HepG2 (cell line): ENCODE measurements around the gene ZSWIM5. TPM values are rescaled to one million over a fixed set of nuclear protein-coding genes. Genes with fewer than 3 reads are reported as not detected.

Source experiments
- ATAC-seq: fragments of 200-7000 bp; cut with Tn5 transposase; 3 replicates; pipeline ENCODE4 v1.9.1; 2020; ENCODE audit warnings: mild to moderate bottlenecking, moderate library complexity
- BruUV-seq: library from RNA; stranded (reverse); fragments of 400-500 nt; replicated peaks from 2 replicates; lab custom pipeline; 2021; lab: Mats Ljungman, UMichigan
- CTCF ChIA-PET: fragments of 300-600 bp; formaldehyde crosslinking; extraction: SDS; loops from one replicate; lab custom pipeline; 2021; ENCODE audit warnings: low total read pairs, inconsistent platforms, low intra/inter-chr PET ratio; lab: Yijun Ruan, JAX
- POLR2A ChIA-PET: fragments of 350-600 bp; sonication (Branson Sonifier 250); formaldehyde crosslinking; loops from one replicate; lab custom pipeline; 2020; ENCODE audit warnings: antibody characterized with exemption, inconsistent platforms; lab: Yijun Ruan, JAX
- DNase-seq: peaks from one replicate; pipeline ENCODE4 v3.0.0-alpha.2; 2015; ENCODE audit warnings: low spot score
- FAIRE-seq: peaks from 3 replicates; lab custom pipeline; 2011; peaks lifted over from hg19 to GRCh38; lab: Jason Lieb, UNC
- H2AFZ ChIP-seq: one replicate; pipeline ENCODE4 v1.6.1; 2011; ENCODE audit warnings: low read length, inconsistent platforms
- H3K27ac ChIP-seq: fragments of 300-600 bp; 3 replicates; pipeline ENCODE4 v1.8.0; 2011; ENCODE audit warnings: mixed run types, mild to moderate bottlenecking, mixed read lengths, low read length, inconsistent platforms; ENCODE audit not compliant: insufficient read depth; ENCODE audit errors: extremely low read length
- H3K27me3 ChIP-seq, 2 experiments: fragments of 200-600 bp in 1 of 2; 2 replicates in 1 of 2; 3 replicates in 1 of 2; pipeline versions ENCODE4 v1.6.0 to v1.8.0; 2011; ENCODE audit warnings: low read length in 2 of 2, mild to moderate bottlenecking in 2 of 2, moderate library complexity in 2 of 2, inconsistent platforms in 1 of 2; ENCODE audit not compliant: insufficient read depth in 2 of 2, control insufficient read depth in 1 of 2
- H3K36me3 ChIP-seq, 2 experiments: fragments of 200-600 bp in 1 of 2; replicated peaks in 1 of 2; 2 replicates in 1 of 2; 3 replicates in 1 of 2; pipeline versions ENCODE4 v1.5.1 to v1.8.0; 2011; ENCODE audit warnings: low read length in 2 of 2, inconsistent platforms in 1 of 2; ENCODE audit not compliant: insufficient read depth in 2 of 2, control insufficient read depth in 1 of 2
- H3K4me1 ChIP-seq: 2 replicates; pipeline ENCODE4 v1.5.1; 2012; ENCODE audit warnings: low read length, inconsistent platforms; ENCODE audit not compliant: insufficient read depth
- H3K4me2 ChIP-seq: 2 replicates; pipeline ENCODE4 v1.6.0; 2011; ENCODE audit warnings: low read depth, low read length, inconsistent platforms
- H3K4me3 ChIP-seq, 3 experiments: fragments of 200-600 bp in 1 of 3; sonication (generic), shearing (Covaris generic) in 1 of 3; replicated peaks in 1 of 3; 2 replicates each; pipeline ENCODE4 v1.5.1; 2011 to 2016; ENCODE audit warnings: low read length in 3 of 3, inconsistent platforms in 2 of 3, low read depth in 2 of 3, mild to moderate bottlenecking in 2 of 3, control low read depth in 1 of 3, mixed read lengths in 1 of 3; ENCODE audit not compliant: insufficient read depth in 1 of 3
- H3K79me2 ChIP-seq: one replicate; pipeline ENCODE4 v1.6.1; 2011; ENCODE audit warnings: low read length, inconsistent platforms; ENCODE audit not compliant: insufficient read depth
- H3K9ac ChIP-seq: 2 replicates; pipeline ENCODE4 v1.6.0; 2011; ENCODE audit warnings: mild to moderate bottlenecking, low read depth, low read length, inconsistent platforms; ENCODE audit not compliant: insufficient read depth
- H3K9me3 ChIP-seq: 2 replicates; pipeline ENCODE4 v1.5.1; 2012; ENCODE audit warnings: mild to moderate bottlenecking, low read length
- H4K20me1 ChIP-seq: 2 replicates; pipeline ENCODE4 v1.6.0; 2011; ENCODE audit warnings: inconsistent platforms, mild to moderate bottlenecking, low read length, moderate library complexity; ENCODE audit not compliant: insufficient read depth
- CCDC6 ChIP-seq: sonication (generic); formaldehyde crosslinking; IDR thresholded peaks from 2 replicates; pipeline ENCODE4 v1.8.1; 2022; ENCODE audit warnings: mild to moderate bottlenecking, missing genetic modification reagents, moderate library complexity
- ELF1 ChIP-seq: sonication (generic); formaldehyde crosslinking; IDR thresholded peaks from 2 replicates; pipeline ENCODE4 v1.4.0; 2020; ENCODE audit warnings: missing genetic modification reagents
- GATAD1 ChIP-seq: IDR thresholded peaks from 2 replicates; pipeline ENCODE4 v1.6.1; 2016; ENCODE audit warnings: missing genetic modification reagents, missing compliant biosample characterization
- HNF4A ChIP-seq: sonication (generic); formaldehyde crosslinking; IDR thresholded peaks from 2 replicates; pipeline ENCODE4 v1.4.0; 2020; ENCODE audit warnings: missing genetic modification reagents
- KAT7 ChIP-seq: IDR thresholded peaks from 2 replicates; pipeline ENCODE4 v1.6.1; 2018; ENCODE audit warnings: borderline replicate concordance, missing compliant biosample characterization
- MEF2D ChIP-seq: sonication (generic); formaldehyde crosslinking; IDR thresholded peaks from 2 replicates; pipeline ENCODE4 v1.5.1; 2020; ENCODE audit warnings: mild to moderate bottlenecking, missing genetic modification reagents
- NCOA1 ChIP-seq: sonication (generic); formaldehyde crosslinking; IDR thresholded peaks from 2 replicates; pipeline ENCODE4 v1.9.0; 2021; ENCODE audit warnings: missing genetic modification reagents
- PHF8 ChIP-seq: sonication (generic); formaldehyde crosslinking; IDR thresholded peaks from 2 replicates; pipeline ENCODE4 v1.5.0; 2020; ENCODE audit warnings: missing genetic modification reagents
- RNF2 ChIP-seq: fragments of 450-650 bp; conservative IDR thresholded peaks from 2 replicates; pipeline ENCODE4 v1.6.1; 2016; ENCODE audit warnings: low read depth
- SALL2 ChIP-seq: sonication (generic); formaldehyde crosslinking; IDR thresholded peaks from 2 replicates; pipeline ENCODE4 v1.8.1; 2023; ENCODE audit warnings: mild to moderate bottlenecking, missing genetic modification reagents, inconsistent platforms
- SP5 ChIP-seq: IDR thresholded peaks from 2 replicates; pipeline ENCODE4 v1.6.1; 2016; ENCODE audit warnings: low read depth, borderline replicate concordance
- TAF1 ChIP-seq: sonication (generic); formaldehyde crosslinking; IDR thresholded peaks from 2 replicates; pipeline ENCODE4 v1.4.0; 2020; ENCODE audit warnings: missing genetic modification reagents
- ZFP1 ChIP-seq: IDR thresholded peaks from 2 replicates; pipeline ENCODE4 v1.6.1; 2016
- ZNF121 ChIP-seq: sonication (generic); formaldehyde crosslinking; IDR thresholded peaks from 2 replicates; pipeline ENCODE4 v1.5.0; 2020; ENCODE audit warnings: mild to moderate bottlenecking, missing genetic modification reagents
- ZNF567 ChIP-seq: sonication (generic); formaldehyde crosslinking; IDR thresholded peaks from 2 replicates; pipeline ENCODE4 v1.8.1; 2023; ENCODE audit warnings: mild to moderate bottlenecking, missing genetic modification reagents, borderline replicate concordance
- WGBS: methylation state at CpG from one replicate; pipeline ENCODE4 v1.1.6; 2017; ENCODE audit warnings: low lambda C conversion rate; 5-methylcytosine and 5-hydroxymethylcytosine counted together
- in situ Hi-C: cut with HindIII; loops from 2 replicates; pipeline ENCODE4 v1.10.0; 2017; ENCODE audit warnings: low pct_unique_long_range_greater_than_20kb; ENCODE audit not compliant: extremely low pct_ligation_motif_present
- intact Hi-C: fragments of 100-400 bp; cut with micrococcal nuclease; formaldehyde crosslinking; loops from one replicate; pipeline ENCODE4 v1.10.0; 2022; ENCODE audit not compliant: unreplicated experiment
- polyA plus RNA-seq, 8 experiments: library from polyadenylated mRNA; depleted of rRNA in 3 of 8; stranded (reverse) in 7 of 8; unstranded in 1 of 8; fragments of >200 nt; fragmentation: Illumina TruSeq in 4 of 8; extraction: Trizol in 4 of 8; gene quantifications; 2 replicates each; pipeline versions ENCODE4 v1.2.1 to v1.2.3, GENCODE V29; 2011 to 2016; ENCODE audit warnings: low read depth in 4 of 8, missing spikeins in 1 of 8, mixed read lengths in 1 of 8; ENCODE audit not compliant: insufficient read depth in 1 of 8
- total RNA-seq, 5 experiments: library from RNA; depleted of rRNA; stranded (reverse); fragments of >200 nt; fragmentation: Illumina TruSeq; extraction: Trizol; gene quantifications; 2 replicates each; pipeline ENCODE4 v1.2.3, GENCODE V29; 2016; ENCODE audit warnings: low read depth in 1 of 5
- TF ChIP-seq, protein P1 (sequence below): sonication (generic); formaldehyde crosslinking; IDR thresholded peaks from 2 replicates; pipeline ENCODE4 v1.4.0; 2020; ENCODE audit warnings: mild to moderate bottlenecking, low read depth, missing genetic modification reagents
- TF ChIP-seq, protein P2 (sequence below): IDR thresholded peaks from 2 replicates; pipeline ENCODE4 v1.6.1; 2018; ENCODE audit warnings: missing genetic modification reagents, mild to moderate bottlenecking, missing compliant biosample characterization
- TF ChIP-seq, protein P3 (sequence below): sonication (generic); formaldehyde crosslinking; IDR thresholded peaks from 2 replicates; pipeline ENCODE4 v1.4.0; 2020; ENCODE audit warnings: low read depth, mild to moderate bottlenecking, missing genetic modification reagents
- TF ChIP-seq, protein P4 (sequence below): sonication (generic); formaldehyde crosslinking; IDR thresholded peaks from 2 replicates; pipeline ENCODE4 v1.8.1; 2023; ENCODE audit warnings: mild to moderate bottlenecking, moderate library complexity, missing genetic modification reagents

Gene ZSWIM5
- total and polyA plus RNA-seq, 2 of the 13 experiments (the other 11 are each of a cell fraction or from before 2014, with no cell fraction given) = 11.0 to 20.6 TPM

GRCh38 chr1:45011837-45012638 lies 194.4 kb downstream of the ZSWIM5 start, which contains the start of gene UROD:
TSS of gene UROD (plus strand) at chr1:45012254. CDS start at chr1:45012266, 12 bp downstream.
- 1% methylated on average over 20 of the region's 21 CpGs for WGBS
- FAIRE-seq (peak; percentile 99), DNase-seq (peak; percentile 94), ATAC-seq (peak; percentile 75)
- Histone ChIP-seq H3K4me1 (peaks cover 32% of the 10 kb centered on the region), H3K9me3 (no peaks in the 10 kb centered on the region), H3K27ac (peak within 1 kb of the TSS; percentile 85), H3K9ac (peak within 1 kb of the TSS; percentile 79), H3K27me3 (no peaks in the 10 kb centered on the region; a peak in 1 of 5 replicates), H3K36me3 (peaks cover 4 to 39% of the 10 kb centered on the region in 2 experiments; a peak in 3 of 5 replicates), H2AFZ (peak within 1 kb of the TSS; percentile 97), H3K4me2 (peak within 1 kb of the TSS; percentile 99), H4K20me1 (no peaks in the 10 kb centered on the region), H3K79me2 (peaks cover 26% of the 10 kb centered on the region), H3K4me3 (peak within 1 kb of the TSS; percentile 73 to 95 (median 78))
- ChIA-PET POLR2A (interaction anchor here (0.7 to 10.4 kb wide), 27 partner anchors 9 to 571 kb away, joined by 3 to 231 read pairs (median 8); partner anchors contain the start of genes BTBD19, CCDC163, DYNLT4 and EIF2B3), CTCF (interaction anchor here (0.7 to 1.1 kb wide), 2 partner anchors 289 to 293 kb away, joined by 3 read pairs; no protein-coding TSS in a partner anchor)
- intact Hi-C loops (loop anchor here (1.0 to 5.0 kb wide), 3 partner anchors 175 to 292 kb away; no protein-coding TSS in a partner anchor), in situ Hi-C loops (loop anchor here (5.0 to 25.0 kb wide), 4 partner anchors 175 to 480 kb away; partner anchors contain the start of genes PTCH2 and TESK2)
- no TSS peak for BruUV-seq
- TF ChIP-seq ZNF121 (CRISPR knock-in tag) (peak; percentile 53; the same call in 1 of the 2 replicates), TAF1 (peak; percentile 66), NCOA1 (CRISPR knock-in tag) (0 out of 2 replicates have a peak, but pooled peaks have one; percentile 59), HNF4A (CRISPR knock-in tag) (peak; percentile 31; the same call in 1 of the 2 replicates), PHF8 (CRISPR knock-in tag) (peak; percentile 51), ELF1 (CRISPR knock-in tag) (peak; percentile 62), RNF2 (0 out of 2 replicates have a peak, but pooled peaks have one; percentile 48), CCDC6 (CRISPR knock-in tag) (peak; percentile 72; the same call in 1 of the 2 replicates), MEF2D (no peak), ZFP1 (0 out of 2 replicates have a peak, but pooled peaks have one; percentile 34), SP5 (CRISPR knock-in tag) (peak; percentile 66), KAT7 (CRISPR knock-in tag) (0 out of 2 replicates have a peak, but pooled peaks have one; percentile 37), ZNF567 (CRISPR knock-in tag) (0 out of 2 replicates have a peak, but pooled peaks have one; percentile 23), GATAD1 (CRISPR knock-in tag) (peak; percentile 97), SALL2 (CRISPR knock-in tag) (peak; percentile 28; the same call in 1 of the 2 replicates)
- TF ChIP-seq, protein P1, sequence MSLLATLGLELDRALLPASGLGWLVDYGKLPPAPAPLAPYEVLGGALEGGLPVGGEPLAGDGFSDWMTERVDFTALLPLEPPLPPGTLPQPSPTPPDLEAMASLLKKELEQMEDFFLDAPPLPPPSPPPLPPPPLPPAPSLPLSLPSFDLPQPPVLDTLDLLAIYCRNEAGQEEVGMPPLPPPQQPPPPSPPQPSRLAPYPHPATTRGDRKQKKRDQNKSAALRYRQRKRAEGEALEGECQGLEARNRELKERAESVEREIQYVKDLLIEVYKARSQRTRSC (CRISPR knock-in tag) = no peak
- TF ChIP-seq, protein P2, sequence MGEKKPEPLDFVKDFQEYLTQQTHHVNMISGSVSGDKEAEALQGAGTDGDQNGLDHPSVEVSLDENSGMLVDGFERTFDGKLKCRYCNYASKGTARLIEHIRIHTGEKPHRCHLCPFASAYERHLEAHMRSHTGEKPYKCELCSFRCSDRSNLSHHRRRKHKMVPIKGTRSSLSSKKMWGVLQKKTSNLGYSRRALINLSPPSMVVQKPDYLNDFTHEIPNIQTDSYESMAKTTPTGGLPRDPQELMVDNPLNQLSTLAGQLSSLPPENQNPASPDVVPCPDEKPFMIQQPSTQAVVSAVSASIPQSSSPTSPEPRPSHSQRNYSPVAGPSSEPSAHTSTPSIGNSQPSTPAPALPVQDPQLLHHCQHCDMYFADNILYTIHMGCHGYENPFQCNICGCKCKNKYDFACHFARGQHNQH (CRISPR knock-in tag) = peak; percentile 37; the same call in 1 of the 2 replicates
- TF ChIP-seq, protein P3, sequence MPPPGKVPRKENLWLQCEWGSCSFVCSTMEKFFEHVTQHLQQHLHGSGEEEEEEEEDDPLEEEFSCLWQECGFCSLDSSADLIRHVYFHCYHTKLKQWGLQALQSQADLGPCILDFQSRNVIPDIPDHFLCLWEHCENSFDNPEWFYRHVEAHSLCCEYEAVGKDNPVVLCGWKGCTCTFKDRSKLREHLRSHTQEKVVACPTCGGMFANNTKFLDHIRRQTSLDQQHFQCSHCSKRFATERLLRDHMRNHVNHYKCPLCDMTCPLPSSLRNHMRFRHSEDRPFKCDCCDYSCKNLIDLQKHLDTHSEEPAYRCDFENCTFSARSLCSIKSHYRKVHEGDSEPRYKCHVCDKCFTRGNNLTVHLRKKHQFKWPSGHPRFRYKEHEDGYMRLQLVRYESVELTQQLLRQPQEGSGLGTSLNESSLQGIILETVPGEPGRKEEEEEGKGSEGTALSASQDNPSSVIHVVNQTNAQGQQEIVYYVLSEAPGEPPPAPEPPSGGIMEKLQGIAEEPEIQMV = peak; percentile 43; the same call in 1 of the 2 replicates
- TF ChIP-seq, protein P4, sequence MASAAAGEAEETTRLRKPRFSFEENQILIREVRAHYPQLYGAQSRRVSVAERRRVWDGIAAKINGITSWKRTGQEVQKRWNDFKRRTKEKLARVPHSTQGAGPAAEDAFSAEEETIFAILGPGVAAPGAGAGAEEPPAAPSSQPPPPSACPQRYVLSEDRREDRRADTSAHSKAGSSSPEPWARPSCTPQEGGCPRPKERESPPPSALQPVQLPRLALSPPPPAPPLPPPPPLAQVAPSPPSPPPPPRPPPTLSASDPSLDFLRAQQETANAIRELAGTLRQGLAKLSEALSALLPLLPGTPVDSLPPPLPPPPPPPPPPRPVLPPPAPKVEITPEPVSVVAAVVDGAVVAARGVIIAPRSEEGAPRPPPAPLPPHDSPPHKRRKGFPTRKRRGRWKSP (CRISPR knock-in tag) = peak; percentile 57; the same call in 1 of the 2 replicates
